HL-60 (cell line): ENCODE data around the gene RTP2.

Experiments
- DNase-seq, 2 experiments: peaks; one replicate each; pipeline ENCODE4 v3.0.0-alpha.2; 2010 to 2020; ENCODE audit warnings: low read depth in 1 of 2, low spot score in 1 of 2
- H3K27ac ChIP-seq: fragments of 250-450 bp; sonication (Bioruptor Pico); replicated peaks from 2 replicates; pipeline ENCODE4 v1.5.1; 2020; ENCODE audit warnings: mild to moderate bottlenecking, moderate library complexity
- H3K27me3 ChIP-seq: fragments of 250-450 bp; sonication (Bioruptor Pico); 2 replicates; pipeline ENCODE4 v1.5.1; 2021; ENCODE audit warnings: mild to moderate bottlenecking, moderate library complexity; ENCODE audit not compliant: insufficient read depth, poor library complexity, severe bottlenecking
- H3K4me3 ChIP-seq: replicated peaks from 2 replicates; pipeline ENCODE4 v1.5.1; 2011; ENCODE audit warnings: mild to moderate bottlenecking, control low read depth, low read length; ENCODE audit not compliant: insufficient read depth
- GABPA ChIP-seq: IDR thresholded peaks from 2 replicates; pipeline ENCODE4 v1.6.1; 2012; ENCODE audit warnings: low read depth
- POLR2AphosphoS5 ChIP-seq: IDR thresholded peaks from 2 replicates; pipeline ENCODE4 v1.6.1; 2012; ENCODE audit warnings: low read depth
- SPI1 ChIP-seq: IDR thresholded peaks from 2 replicates; pipeline ENCODE4 v1.6.1; 2012; ENCODE audit warnings: low read depth, mild to moderate bottlenecking, borderline replicate concordance
- TF ChIP-seq, protein P1 (sequence below): IDR thresholded peaks from one replicate; pipeline ENCODE4 v1.5.1; 2011; ENCODE audit warnings: low read length, control low read depth, inconsistent platforms; ENCODE audit not compliant: insufficient read depth
- TF ChIP-seq, protein P2 (sequence below): IDR thresholded peaks from 2 replicates; pipeline ENCODE4 v1.6.1; 2012; ENCODE audit warnings: low read depth; ENCODE audit not compliant: insufficient replicate concordance

The RTP2 gene

DNA sequence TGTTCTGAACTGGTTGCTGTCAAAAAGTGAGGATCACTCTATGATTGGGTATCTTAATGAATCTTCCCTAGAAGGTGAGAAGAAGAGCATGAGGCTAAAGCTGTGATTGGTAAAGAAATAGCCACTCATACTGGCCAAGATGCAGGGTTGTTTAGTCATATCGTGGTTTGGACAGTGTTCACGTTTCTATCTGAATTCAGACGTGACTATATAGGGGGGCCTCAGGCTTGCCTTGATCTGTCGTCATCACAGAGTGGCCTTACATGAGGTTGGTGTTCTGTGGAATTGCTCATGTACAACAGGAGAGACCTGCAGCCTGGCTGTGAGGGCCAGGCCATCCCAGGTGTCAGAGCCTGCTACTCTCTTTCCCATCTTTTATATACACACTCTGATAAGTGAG lies 12.4 kb downstream of the RTP2 start:
- TF ChIP-seq, protein P1, sequence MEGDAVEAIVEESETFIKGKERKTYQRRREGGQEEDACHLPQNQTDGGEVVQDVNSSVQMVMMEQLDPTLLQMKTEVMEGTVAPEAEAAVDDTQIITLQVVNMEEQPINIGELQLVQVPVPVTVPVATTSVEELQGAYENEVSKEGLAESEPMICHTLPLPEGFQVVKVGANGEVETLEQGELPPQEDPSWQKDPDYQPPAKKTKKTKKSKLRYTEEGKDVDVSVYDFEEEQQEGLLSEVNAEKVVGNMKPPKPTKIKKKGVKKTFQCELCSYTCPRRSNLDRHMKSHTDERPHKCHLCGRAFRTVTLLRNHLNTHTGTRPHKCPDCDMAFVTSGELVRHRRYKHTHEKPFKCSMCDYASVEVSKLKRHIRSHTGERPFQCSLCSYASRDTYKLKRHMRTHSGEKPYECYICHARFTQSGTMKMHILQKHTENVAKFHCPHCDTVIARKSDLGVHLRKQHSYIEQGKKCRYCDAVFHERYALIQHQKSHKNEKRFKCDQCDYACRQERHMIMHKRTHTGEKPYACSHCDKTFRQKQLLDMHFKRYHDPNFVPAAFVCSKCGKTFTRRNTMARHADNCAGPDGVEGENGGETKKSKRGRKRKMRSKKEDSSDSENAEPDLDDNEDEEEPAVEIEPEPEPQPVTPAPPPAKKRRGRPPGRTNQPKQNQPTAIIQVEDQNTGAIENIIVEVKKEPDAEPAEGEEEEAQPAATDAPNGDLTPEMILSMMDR, result no peak
- no peak for TF ChIP-seq POLR2AphosphoS5
- no peak for TF ChIP-seq SPI1
- TF ChIP-seq, protein P2, sequence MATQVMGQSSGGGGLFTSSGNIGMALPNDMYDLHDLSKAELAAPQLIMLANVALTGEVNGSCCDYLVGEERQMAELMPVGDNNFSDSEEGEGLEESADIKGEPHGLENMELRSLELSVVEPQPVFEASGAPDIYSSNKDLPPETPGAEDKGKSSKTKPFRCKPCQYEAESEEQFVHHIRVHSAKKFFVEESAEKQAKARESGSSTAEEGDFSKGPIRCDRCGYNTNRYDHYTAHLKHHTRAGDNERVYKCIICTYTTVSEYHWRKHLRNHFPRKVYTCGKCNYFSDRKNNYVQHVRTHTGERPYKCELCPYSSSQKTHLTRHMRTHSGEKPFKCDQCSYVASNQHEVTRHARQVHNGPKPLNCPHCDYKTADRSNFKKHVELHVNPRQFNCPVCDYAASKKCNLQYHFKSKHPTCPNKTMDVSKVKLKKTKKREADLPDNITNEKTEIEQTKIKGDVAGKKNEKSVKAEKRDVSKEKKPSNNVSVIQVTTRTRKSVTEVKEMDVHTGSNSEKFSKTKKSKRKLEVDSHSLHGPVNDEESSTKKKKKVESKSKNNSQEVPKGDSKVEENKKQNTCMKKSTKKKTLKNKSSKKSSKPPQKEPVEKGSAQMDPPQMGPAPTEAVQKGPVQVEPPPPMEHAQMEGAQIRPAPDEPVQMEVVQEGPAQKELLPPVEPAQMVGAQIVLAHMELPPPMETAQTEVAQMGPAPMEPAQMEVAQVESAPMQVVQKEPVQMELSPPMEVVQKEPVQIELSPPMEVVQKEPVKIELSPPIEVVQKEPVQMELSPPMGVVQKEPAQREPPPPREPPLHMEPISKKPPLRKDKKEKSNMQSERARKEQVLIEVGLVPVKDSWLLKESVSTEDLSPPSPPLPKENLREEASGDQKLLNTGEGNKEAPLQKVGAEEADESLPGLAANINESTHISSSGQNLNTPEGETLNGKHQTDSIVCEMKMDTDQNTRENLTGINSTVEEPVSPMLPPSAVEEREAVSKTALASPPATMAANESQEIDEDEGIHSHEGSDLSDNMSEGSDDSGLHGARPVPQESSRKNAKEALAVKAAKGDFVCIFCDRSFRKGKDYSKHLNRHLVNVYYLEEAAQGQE, result no peak
- no peak for TF ChIP-seq GABPA
- no peak for DNase-seq
- Histone ChIP-seq H3K27me3 (peaks cover 13% of the 10 kb centered on the region), H3K27ac (no peak overlapping the region), H3K4me3 (no peak overlapping the region)

DNA sequence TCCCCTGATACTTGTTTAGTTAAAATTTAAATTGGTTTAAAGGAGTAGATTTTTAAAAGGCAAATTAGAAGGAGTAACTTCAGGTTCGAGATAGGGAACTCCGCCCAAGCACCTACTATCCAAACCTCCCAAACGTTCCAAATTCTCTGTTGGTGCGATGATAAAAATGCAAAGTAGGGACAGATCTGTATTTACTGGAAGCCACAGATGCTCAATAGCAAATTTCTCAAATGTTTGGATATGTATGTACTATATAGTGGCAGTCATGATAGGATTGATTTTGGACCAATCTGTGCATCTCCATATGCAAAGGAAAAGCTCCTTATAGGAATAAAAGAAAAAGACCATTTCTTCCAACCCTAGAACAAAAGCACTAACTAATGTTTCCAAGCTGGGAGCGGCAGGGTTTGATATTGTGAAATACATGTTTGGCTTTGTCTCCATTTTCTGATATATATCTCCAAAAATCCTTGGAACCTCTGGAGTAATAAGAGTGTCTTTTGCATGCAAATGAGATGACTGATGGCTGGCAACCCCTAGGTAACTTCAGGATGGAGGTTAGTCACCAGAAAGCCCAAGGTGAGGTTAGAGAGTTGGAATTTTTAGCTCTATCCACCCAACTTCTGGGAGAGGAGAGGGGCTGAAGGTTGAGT lies 15.6 kb downstream of the RTP2 start:
- TF ChIP-seq SPI1, result no peak
- TF ChIP-seq POLR2AphosphoS5, result no peak
- no peak for TF ChIP-seq GABPA
- TF ChIP-seq, protein P1, result no peak
- TF ChIP-seq, protein P2, result no peak
- DNase-seq, result no peak
- Histone ChIP-seq H3K4me3 (no peak overlapping the region), H3K27me3 (peaks cover 13% of the 10 kb centered on the region), H3K27ac (no peak overlapping the region)

DNA sequence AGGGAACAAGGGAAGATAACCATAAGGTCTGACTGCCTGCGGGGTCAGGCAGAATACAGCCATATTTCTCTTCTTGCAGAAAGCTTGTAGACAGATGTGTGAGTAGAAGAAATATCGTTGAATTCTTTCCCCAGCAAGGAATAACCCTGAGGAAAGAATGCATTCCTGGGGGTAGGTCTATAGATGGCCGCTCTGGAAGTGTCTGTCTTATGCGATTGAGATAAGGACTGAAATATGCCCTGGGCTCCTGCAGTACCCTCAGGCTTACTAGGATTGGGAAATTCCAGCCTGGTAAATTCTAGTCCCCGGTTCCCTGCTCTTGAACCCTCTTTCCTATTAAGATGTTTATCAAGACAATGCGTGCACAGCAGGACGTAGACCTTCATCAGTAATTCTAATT lies 16.4 kb downstream of the RTP2 start:
- TF ChIP-seq, protein P1, result no peak
- TF ChIP-seq SPI1, result no peak
- TF ChIP-seq, protein P2, result no peak
- no peak for DNase-seq
- H3K27me3 ChIP-seq, result peaks cover 13% of the 10 kb centered on the region
- no peak overlapping the region for H3K4me3 ChIP-seq
- no peak overlapping the region for H3K27ac ChIP-seq
